Measurements from ENCODE around the gene PRMT5.

DNA sequence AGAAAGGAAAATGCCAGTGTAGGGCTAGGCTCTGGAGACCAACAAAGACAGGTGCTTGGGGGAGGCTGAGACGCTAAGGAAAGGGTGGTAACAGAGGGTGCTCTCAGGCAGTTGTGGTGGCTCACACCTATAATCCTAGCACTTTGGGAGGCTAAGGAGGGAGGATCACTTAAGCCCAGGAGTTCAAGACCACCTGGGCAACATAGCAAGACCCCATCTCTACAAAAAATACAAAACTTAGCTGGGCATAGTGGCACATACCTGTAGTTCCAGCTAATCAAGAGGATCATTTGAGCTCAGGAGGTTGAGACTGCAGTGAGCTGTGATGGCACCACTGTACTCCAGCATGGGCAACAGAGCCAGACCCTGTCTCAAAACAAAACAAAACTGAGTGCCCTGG, 33.8 kb downstream of the PRMT5 start:
- no peak for TF ChIP-seq POLR2A (IDR thresholded peaks at IDR 0.05)
- TF ChIP-seq, protein P1, sequence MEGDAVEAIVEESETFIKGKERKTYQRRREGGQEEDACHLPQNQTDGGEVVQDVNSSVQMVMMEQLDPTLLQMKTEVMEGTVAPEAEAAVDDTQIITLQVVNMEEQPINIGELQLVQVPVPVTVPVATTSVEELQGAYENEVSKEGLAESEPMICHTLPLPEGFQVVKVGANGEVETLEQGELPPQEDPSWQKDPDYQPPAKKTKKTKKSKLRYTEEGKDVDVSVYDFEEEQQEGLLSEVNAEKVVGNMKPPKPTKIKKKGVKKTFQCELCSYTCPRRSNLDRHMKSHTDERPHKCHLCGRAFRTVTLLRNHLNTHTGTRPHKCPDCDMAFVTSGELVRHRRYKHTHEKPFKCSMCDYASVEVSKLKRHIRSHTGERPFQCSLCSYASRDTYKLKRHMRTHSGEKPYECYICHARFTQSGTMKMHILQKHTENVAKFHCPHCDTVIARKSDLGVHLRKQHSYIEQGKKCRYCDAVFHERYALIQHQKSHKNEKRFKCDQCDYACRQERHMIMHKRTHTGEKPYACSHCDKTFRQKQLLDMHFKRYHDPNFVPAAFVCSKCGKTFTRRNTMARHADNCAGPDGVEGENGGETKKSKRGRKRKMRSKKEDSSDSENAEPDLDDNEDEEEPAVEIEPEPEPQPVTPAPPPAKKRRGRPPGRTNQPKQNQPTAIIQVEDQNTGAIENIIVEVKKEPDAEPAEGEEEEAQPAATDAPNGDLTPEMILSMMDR (IDR thresholded peaks at IDR 0.05) = no peak
- TF ChIP-seq POLR2AphosphoS5 (IDR thresholded peaks at IDR 0.05; ENCODE audit: insufficient read depth in 1 of 2, low read depth in 1 of 2) = no peak
